Mesothelial cell of epicardium (in vitro differentiated cells): ENCODE results near the gene EMP2. TPM values are rescaled to one million over a fixed set of nuclear protein-coding genes. Genes with fewer than 3 reads are reported as not detected.

Experiments used
- DNase-seq, 2 experiments: peaks; one replicate each; pipeline ENCODE4 v3.0.0; 2021; ENCODE audit warnings: low spot score in 2 of 2; ENCODE audit not compliant: unreplicated experiment in 2 of 2
- H3K27ac Mint-ChIP-seq: 2 replicates; pipeline ENCODE4 v1.8.0; 2021; ENCODE audit warnings: mixed read lengths
- H3K27me3 Mint-ChIP-seq: 2 replicates; pipeline ENCODE4 v1.8.0; 2021; ENCODE audit warnings: low read depth, mixed read lengths
- H3K36me3 Mint-ChIP-seq: 2 replicates; pipeline ENCODE4 v1.8.0; 2021; ENCODE audit warnings: mixed read lengths
- H3K4me1 Mint-ChIP-seq: 2 replicates; pipeline ENCODE4 v1.8.0; 2021; ENCODE audit warnings: mixed read lengths
- H3K4me3 Mint-ChIP-seq: 2 replicates; pipeline ENCODE4 v1.8.0; 2021; ENCODE audit warnings: mild to moderate bottlenecking, moderate library complexity, mixed read lengths
- H3K9me3 Mint-ChIP-seq: 2 replicates; pipeline ENCODE4 v1.8.0; 2021; ENCODE audit warnings: mixed read lengths
- total RNA-seq: library from RNA; stranded (reverse); gene quantifications from 3 replicates; pipeline ENCODE4 v1.2.1, GENCODE V29; 2021
- TF ChIP-seq, protein P1 (sequence below): fragments of 200-600 bp; sonication (generic); IDR thresholded peaks from one replicate; pipeline ENCODE4 v1.5.0; 2021; ENCODE audit warnings: antibody characterized with exemption; ENCODE audit not compliant: unreplicated experiment

EMP2 gene, protein sequence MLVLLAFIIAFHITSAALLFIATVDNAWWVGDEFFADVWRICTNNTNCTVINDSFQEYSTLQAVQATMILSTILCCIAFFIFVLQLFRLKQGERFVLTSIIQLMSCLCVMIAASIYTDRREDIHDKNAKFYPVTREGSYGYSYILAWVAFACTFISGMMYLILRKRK
- total RNA-seq = 50.7 to 53.8 TPM (median 51.0 TPM) in 3 replicates

- Mint-ChIP-seq H3K27ac (peak within 1 kb of the TSS; percentile 87), H3K4me1 (peaks cover 55% of the 10 kb centered on the region), H3K27me3 (no peaks in the 10 kb centered on the region), H3K4me3 (peak within 1 kb of the TSS; percentile 75), H3K9me3 (peaks cover 4% of the 10 kb centered on the region), H3K36me3 (no peaks in the 10 kb centered on the region)
- TF ChIP-seq, protein P1, sequence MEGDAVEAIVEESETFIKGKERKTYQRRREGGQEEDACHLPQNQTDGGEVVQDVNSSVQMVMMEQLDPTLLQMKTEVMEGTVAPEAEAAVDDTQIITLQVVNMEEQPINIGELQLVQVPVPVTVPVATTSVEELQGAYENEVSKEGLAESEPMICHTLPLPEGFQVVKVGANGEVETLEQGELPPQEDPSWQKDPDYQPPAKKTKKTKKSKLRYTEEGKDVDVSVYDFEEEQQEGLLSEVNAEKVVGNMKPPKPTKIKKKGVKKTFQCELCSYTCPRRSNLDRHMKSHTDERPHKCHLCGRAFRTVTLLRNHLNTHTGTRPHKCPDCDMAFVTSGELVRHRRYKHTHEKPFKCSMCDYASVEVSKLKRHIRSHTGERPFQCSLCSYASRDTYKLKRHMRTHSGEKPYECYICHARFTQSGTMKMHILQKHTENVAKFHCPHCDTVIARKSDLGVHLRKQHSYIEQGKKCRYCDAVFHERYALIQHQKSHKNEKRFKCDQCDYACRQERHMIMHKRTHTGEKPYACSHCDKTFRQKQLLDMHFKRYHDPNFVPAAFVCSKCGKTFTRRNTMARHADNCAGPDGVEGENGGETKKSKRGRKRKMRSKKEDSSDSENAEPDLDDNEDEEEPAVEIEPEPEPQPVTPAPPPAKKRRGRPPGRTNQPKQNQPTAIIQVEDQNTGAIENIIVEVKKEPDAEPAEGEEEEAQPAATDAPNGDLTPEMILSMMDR = no peak
- peak; percentile 61 to 77 for DNase-seq
Measured at GRCh38 chr16:10579965-10580882, at the start of gene EMP2. Gene EMP2, minus strand, starts transcription at chr16:10580598. Its CDS starts 32,981 bp downstream, at chr16:10547617.

DNA sequence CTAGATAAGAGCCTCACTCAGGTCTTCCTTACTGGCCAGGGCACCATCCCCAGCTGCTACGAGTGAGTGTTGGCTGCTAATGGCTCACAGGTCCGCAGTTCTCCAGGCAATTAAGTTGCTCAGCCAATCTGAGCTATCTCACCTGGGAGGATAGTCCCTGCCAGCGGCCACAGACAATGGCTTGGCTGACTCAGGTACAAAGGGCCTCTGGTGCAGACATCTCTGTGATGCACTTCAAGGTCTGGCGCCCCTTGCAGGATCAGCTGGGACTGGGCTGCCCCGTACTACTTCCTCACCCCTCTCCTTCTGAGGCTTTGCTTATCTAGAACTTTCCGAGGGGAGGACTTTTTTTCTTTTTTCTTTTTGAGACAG lies 49.2 kb upstream of the EMP2 start:
- no peak for DNase-seq
- Mint-ChIP-seq H3K27me3 (no peaks in the 10 kb centered on the region), H3K36me3 (peaks cover 2% of the 10 kb centered on the region), H3K4me3 (no peak overlapping the region), H3K4me1 (no peaks in the 10 kb centered on the region), H3K9me3 (peaks cover 10% of the 10 kb centered on the region), H3K27ac (no peak overlapping the region)
- TF ChIP-seq, protein P1 = no peak

DNA sequence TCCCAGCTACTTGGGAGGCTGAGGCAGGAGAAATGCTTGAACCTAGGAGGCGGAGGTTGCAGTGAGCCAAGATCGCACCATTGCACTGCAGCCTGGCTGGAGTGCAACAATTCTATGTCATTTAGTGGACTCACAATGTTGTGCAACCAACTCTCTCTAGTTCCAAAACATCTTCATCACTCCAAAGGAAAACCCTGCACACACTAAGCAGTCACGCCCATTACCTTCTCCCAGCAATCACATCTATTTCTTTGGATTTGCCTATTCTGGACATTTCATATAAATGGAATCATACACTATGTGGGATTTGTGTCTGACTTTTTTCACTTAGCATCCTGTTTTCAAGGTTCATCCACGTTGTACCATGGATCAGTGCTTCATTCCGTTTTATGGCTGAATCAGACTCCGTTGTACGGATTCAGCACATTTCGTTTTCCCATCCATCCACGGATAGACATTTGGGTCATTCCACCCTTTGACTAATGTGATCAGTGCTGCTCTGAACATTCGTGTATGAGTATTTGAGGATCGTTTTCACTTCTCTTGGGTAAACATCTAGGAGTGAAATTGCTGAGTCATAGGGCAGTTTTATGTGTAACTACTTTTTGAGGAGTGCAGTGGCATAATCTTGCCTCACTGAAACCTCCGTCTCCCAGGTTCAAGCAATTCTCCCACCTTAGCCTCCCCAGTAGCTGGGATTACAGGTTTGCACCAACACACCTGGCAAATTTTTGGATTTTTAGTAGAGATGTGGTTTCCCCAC lies 45.4 kb upstream of the EMP2 start:
- Mint-ChIP-seq H3K4me1 (peaks cover 14% of the 10 kb centered on the region), H3K9me3 (peaks cover 5% of the 10 kb centered on the region), H3K27me3 (no peaks in the 10 kb centered on the region), H3K36me3 (peaks cover 2% of the 10 kb centered on the region), H3K4me3 (no peak overlapping the region), H3K27ac (no peak overlapping the region)
- TF ChIP-seq, protein P1 = no peak
- no peak for DNase-seq

DNA sequence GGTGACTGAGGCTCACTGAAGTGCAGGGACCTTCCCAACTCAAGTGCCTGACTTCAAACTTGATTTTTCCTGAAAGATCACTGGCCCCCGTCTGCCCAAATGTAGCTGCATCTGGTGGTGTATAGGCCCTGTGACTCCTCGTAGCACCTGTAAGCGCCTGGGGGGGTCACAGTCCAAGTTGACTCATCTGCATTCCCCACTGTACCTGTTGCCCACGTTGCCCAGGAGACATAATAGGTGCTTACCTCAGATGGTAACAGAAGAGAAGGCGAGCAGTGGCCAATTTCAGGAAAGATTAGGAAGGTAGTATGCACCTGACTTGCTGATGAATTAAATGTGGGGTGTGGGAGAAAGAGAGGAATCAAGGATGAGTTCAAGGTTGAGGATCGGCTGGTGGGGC lies 44.1 kb upstream of the EMP2 start:
- H3K9me3 Mint-ChIP-seq = peaks cover 5% of the 10 kb centered on the region
- TF ChIP-seq, protein P1 = no peak
- peaks cover 2% of the 10 kb centered on the region for H3K36me3 Mint-ChIP-seq
- peaks cover 22% of the 10 kb centered on the region for H3K4me1 Mint-ChIP-seq
- DNase-seq = no peak
- no peak overlapping the region for H3K4me3 Mint-ChIP-seq
- H3K27me3 Mint-ChIP-seq = peaks cover 4% of the 10 kb centered on the region
- H3K27ac Mint-ChIP-seq = no peak overlapping the region

DNA sequence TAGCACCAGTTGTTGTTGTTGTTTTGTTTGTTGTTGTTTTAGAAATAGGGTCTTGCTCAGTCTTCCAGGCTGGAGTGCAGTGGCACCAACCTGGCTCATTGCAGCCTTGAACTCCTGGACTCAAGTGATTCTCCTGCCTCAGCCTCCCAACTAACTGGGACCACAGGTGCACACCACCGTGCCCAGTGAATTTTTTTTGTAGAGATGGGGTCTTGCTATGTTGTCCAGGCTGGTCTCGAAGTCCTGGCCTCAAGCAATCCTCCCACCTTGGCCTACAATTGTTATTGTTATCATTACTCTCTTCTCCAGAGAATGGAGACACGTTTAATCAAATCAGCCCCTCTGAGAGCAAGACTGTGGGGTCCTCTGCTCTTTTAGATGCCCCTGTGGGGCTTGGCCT lies 42.7 kb upstream of the EMP2 start:
- Mint-ChIP-seq H3K27me3 (peaks cover 5% of the 10 kb centered on the region), H3K4me1 (peaks cover 35% of the 10 kb centered on the region), H3K9me3 (peaks cover 5% of the 10 kb centered on the region), H3K4me3 (no peak overlapping the region), H3K27ac (no peak overlapping the region), H3K36me3 (peaks cover 2% of the 10 kb centered on the region)
- TF ChIP-seq, protein P1 = no peak
- DNase-seq = no peak
